ENCODE measurements around the gene EGFR.

The EGFR gene

GRCh38 chr7:55224810-55225209 is 206.0 kb downstream of the EGFR start:
- Histone ChIP-seq H3K27me3 (no peaks in the 10 kb centered on the region), H3K27ac (no peak overlapping the region), H3K4me3 (no peak overlapping the region), H3K4me1 (no peaks in the 10 kb centered on the region), H3K9me3 (peaks cover 0 to 11% (median 0%) of the 10 kb centered on the region in 3 donors), H3K36me3 (no peaks in the 10 kb centered on the region)
- no peak for DNase-seq
- intact Hi-C loops (cut with DNase I; ENCODE audit: low total_unique reads), result no loop called here
- TF ChIP-seq CTCF (IDR thresholded peaks at IDR 0.05), result no peak

DNA sequence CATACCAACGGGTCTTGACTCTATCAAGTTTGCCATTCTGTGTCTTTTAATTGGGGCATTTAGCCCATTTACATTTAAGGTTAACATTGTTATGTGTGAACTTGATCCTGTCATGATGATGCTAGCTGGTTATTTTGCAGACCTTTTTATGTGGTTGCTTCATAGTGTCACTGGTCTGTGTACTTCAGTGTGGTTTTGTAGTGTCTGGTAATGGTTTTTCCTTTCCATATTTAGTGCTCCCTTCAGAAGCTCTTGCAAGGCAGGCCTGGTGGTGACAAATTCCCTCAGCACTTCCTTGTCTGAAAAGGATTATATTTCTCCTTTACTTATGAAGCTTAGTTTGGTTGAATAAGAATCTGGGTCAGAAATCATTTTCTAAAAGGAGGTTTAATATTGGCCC is 211.2 kb downstream of the EGFR start:
- Histone ChIP-seq H3K9me3 (peaks cover 0 to 11% (median 0%) of the 10 kb centered on the region in 3 donors), H3K4me1 (no peaks in the 10 kb centered on the region), H3K27ac (no peak overlapping the region), H3K4me3 (no peak overlapping the region), H3K36me3 (no peaks in the 10 kb centered on the region), H3K27me3 (no peaks in the 10 kb centered on the region)
- intact Hi-C loops (cut with DNase I; ENCODE audit: low total_unique reads), result no loop called here
- DNase-seq, result no peak
- TF ChIP-seq CTCF (IDR thresholded peaks at IDR 0.05), result no peak

GRCh38 chr7:55231736-55232280 is 213.0 kb downstream of the EGFR start:
- intact Hi-C loops (cut with DNase I; ENCODE audit: low total_unique reads), result no loop called here
- no peaks in the 10 kb centered on the region for H3K4me1 ChIP-seq
- H3K27me3 ChIP-seq, result peaks cover 0 to 6% of the 10 kb centered on the region in 2 donors
- peaks cover 0 to 9% (median 0%) of the 10 kb centered on the region in 3 donors for H3K9me3 ChIP-seq
- TF ChIP-seq CTCF (IDR thresholded peaks at IDR 0.05), result no peak
- no peak overlapping the region for H3K27ac ChIP-seq
- H3K36me3 ChIP-seq, result no peaks in the 10 kb centered on the region
- no peak for DNase-seq
- no peak overlapping the region for H3K4me3 ChIP-seq

- no peak overlapping the region for H3K4me3 ChIP-seq
- no peaks in the 10 kb centered on the region for H3K4me1 ChIP-seq
- TF ChIP-seq CTCF (IDR thresholded peaks at IDR 0.05), result no peak
- H3K27me3 ChIP-seq, result peaks cover 0 to 9% of the 10 kb centered on the region in 2 donors
- no peaks in the 10 kb centered on the region for H3K9me3 ChIP-seq
- no peak overlapping the region for H3K27ac ChIP-seq
- no peaks in the 10 kb centered on the region for H3K36me3 ChIP-seq
- no peak for DNase-seq
- intact Hi-C loops (cut with DNase I; ENCODE audit: low total_unique reads), result no loop called here
Measured at GRCh38 chr7:55233001-55233400, 214.2 kb downstream of the EGFR start.

DNA sequence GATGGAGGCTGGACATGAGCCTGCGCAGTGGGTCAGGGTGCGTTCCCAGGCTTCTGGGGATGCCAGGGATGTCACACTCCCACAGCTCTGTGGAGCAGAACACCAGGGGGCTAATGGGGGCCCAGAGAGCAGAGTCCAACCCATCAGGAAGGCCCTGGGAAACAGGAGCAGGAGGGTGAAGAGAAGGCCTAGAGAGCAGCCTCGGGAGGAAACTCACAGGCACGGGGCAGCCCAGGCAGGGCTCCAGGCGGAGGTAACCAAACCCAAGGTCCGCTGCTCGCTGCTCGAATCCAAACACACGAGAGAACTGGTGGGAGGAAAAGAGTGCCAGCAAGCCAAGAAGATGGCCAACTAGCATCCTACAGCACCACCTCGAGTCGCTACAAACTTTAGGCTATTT is 215.6 kb downstream of the EGFR start:
- H3K4me1 ChIP-seq, result no peaks in the 10 kb centered on the region
- intact Hi-C loops (cut with DNase I; ENCODE audit: low total_unique reads), result no loop called here
- H3K9me3 ChIP-seq, result no peaks in the 10 kb centered on the region
- H3K27ac ChIP-seq, result no peak overlapping the region
- DNase-seq, result no peak
- peaks cover 0 to 9% of the 10 kb centered on the region in 2 donors for H3K27me3 ChIP-seq
- no peak for TF ChIP-seq CTCF (IDR thresholded peaks at IDR 0.05)
- no peak overlapping the region for H3K4me3 ChIP-seq
- no peaks in the 10 kb centered on the region for H3K36me3 ChIP-seq

DNA sequence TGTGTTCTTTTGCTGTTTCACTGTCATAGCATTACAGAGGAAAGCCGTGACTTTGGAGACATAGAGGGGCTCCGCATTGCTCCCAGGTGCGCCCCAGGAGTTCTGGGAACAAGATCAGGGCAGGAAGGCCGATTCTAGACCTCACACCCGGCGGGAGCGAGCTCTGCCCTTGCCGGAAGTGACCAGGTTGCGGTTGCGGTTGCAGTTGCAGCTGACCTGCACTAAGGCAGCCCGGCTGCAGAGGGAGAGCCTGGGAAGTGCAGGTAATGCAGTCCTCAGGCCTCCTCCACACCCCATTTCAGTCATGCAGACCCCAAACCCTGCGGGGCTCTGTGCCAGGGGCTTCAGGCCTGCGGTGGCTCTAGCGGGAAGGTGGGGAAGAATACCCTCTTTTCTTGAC is 216.3 kb downstream of the EGFR start:
- no peaks in the 10 kb centered on the region for H3K36me3 ChIP-seq
- peaks cover 0 to 9% of the 10 kb centered on the region in 2 donors for H3K27me3 ChIP-seq
- no peak overlapping the region for H3K4me3 ChIP-seq
- DNase-seq, result no peak
- no peaks in the 10 kb centered on the region for H3K9me3 ChIP-seq
- no peak for TF ChIP-seq CTCF (IDR thresholded peaks at IDR 0.05)
- no peak overlapping the region for H3K27ac ChIP-seq
- no peaks in the 10 kb centered on the region for H3K4me1 ChIP-seq
- intact Hi-C loops (cut with DNase I; ENCODE audit: low total_unique reads), result no loop called here

Data from tibial artery (tissue), 4 donors.